A549 (cell line): ENCODE results near the gene CABP1.

Source experiments
- BHLHE40 ChIP-seq: IDR thresholded peaks from 2 replicates; pipeline ENCODE4 v1.6.1; 2012; ENCODE audit warnings: low read depth, low read length, inconsistent platforms
- CHD2 ChIP-seq: fragments of 150-350 bp; IDR thresholded peaks from 2 replicates; pipeline ENCODE4 v1.6.1; 2014; ENCODE audit warnings: low read length; ENCODE audit not compliant: partially characterized antibody
- EP300 ChIP-seq, 2 experiments: fragments of >200 bp; sonication (Bioruptor Twin); formaldehyde crosslinking; IDR thresholded peaks; 2 replicates in 1 of 2; 3 replicates in 1 of 2; pipeline ENCODE4 v1.6.1; 2016 to 2017
- ESRRA ChIP-seq: fragments of 150-350 bp; IDR thresholded peaks from 2 replicates; pipeline ENCODE4 v1.6.1; 2014; ENCODE audit warnings: mild to moderate bottlenecking, low read length, borderline replicate concordance
- MAFK ChIP-seq: fragments of 450-650 bp; IDR thresholded peaks from 2 replicates; pipeline ENCODE4 v1.6.1; 2014; ENCODE audit not compliant: partially characterized antibody
- POLR2A ChIP-seq: IDR thresholded peaks from 2 replicates; pipeline ENCODE4 v1.6.1; 2012; ENCODE audit warnings: mild to moderate bottlenecking, low read length
- RAD21 ChIP-seq, 2 experiments: fragments of >200 bp in 1 of 2; sonication (Bioruptor Twin) in 1 of 2; formaldehyde crosslinking in 1 of 2; IDR thresholded peaks in 1 of 2; conservative IDR thresholded peaks in 1 of 2; 2 replicates in 1 of 2; 3 replicates in 1 of 2; pipeline ENCODE4 v1.6.1; 2012 to 2018; ENCODE audit warnings: inconsistent platforms in 1 of 2
- TP53 ChIP-seq: fragments of 250-450 bp; sonication (Bioruptor Pico); IDR thresholded peaks from 2 replicates; pipeline ENCODE4 v1.5.0; 2021; ENCODE audit warnings: mild to moderate bottlenecking, moderate library complexity
- TF ChIP-seq, protein P1 (sequence below): fragments of >200 bp; sonication (Bioruptor Twin); formaldehyde crosslinking; IDR thresholded peaks from 3 replicates; pipeline ENCODE4 v1.5.1; 2016
- TF ChIP-seq, protein P2 (sequence below): fragments of >200 bp; sonication (Bioruptor Twin); formaldehyde crosslinking; IDR thresholded peaks from 3 replicates; pipeline ENCODE4 v1.6.1; 2016

- TF ChIP-seq, protein P1, sequence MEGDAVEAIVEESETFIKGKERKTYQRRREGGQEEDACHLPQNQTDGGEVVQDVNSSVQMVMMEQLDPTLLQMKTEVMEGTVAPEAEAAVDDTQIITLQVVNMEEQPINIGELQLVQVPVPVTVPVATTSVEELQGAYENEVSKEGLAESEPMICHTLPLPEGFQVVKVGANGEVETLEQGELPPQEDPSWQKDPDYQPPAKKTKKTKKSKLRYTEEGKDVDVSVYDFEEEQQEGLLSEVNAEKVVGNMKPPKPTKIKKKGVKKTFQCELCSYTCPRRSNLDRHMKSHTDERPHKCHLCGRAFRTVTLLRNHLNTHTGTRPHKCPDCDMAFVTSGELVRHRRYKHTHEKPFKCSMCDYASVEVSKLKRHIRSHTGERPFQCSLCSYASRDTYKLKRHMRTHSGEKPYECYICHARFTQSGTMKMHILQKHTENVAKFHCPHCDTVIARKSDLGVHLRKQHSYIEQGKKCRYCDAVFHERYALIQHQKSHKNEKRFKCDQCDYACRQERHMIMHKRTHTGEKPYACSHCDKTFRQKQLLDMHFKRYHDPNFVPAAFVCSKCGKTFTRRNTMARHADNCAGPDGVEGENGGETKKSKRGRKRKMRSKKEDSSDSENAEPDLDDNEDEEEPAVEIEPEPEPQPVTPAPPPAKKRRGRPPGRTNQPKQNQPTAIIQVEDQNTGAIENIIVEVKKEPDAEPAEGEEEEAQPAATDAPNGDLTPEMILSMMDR: no peak
- no peak for TF ChIP-seq EP300 (IDR thresholded peaks at IDR 0.05)
- no peak for TF ChIP-seq POLR2A
- TF ChIP-seq, protein P2, sequence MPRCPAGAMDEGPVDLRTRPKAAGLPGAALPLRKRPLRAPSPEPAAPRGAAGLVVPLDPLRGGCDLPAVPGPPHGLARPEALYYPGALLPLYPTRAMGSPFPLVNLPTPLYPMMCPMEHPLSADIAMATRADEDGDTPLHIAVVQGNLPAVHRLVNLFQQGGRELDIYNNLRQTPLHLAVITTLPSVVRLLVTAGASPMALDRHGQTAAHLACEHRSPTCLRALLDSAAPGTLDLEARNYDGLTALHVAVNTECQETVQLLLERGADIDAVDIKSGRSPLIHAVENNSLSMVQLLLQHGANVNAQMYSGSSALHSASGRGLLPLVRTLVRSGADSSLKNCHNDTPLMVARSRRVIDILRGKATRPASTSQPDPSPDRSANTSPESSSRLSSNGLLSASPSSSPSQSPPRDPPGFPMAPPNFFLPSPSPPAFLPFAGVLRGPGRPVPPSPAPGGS: no peak
- TF ChIP-seq BHLHE40: no peak
- no peak for TF ChIP-seq TP53 (CRISPR knock-in tag)
- no peak for TF ChIP-seq ESRRA
- TF ChIP-seq CHD2: no peak
- TF ChIP-seq MAFK: no peak
- no peak for TF ChIP-seq RAD21 (conservative IDR thresholded peaks at IDR 0.05 in 1 of 2, IDR thresholded peaks at IDR 0.05 in 1 of 2)
Observed at GRCh38 chr12:120643574-120643973, 3.1 kb downstream of the CABP1 start.
